Activated CD4-positive, alpha-beta memory T cell treated with anti-CD3 and anti-CD28 coated beads for 36 hours (primary cell): ENCODE measurements around the gene POU6F2. TPM values are rescaled to one million over a fixed set of nuclear protein-coding genes. Genes with fewer than 3 reads are reported as not detected.
"Not testable (repeated sequence)": the region's sequence is repeated elsewhere in the genome, so short reads cannot be mapped to it uniquely, and the experiment has no call there.

Experiments
- CTCF ChIA-PET: fragments of 350-600 bp; sonication (Branson Sonifier 250); formaldehyde crosslinking; loops from one replicate; lab custom pipeline; 2021; ENCODE audit warnings: antibody characterized with exemption, inconsistent platforms; lab: Charles Lee
- POLR2A ChIA-PET: fragments of 350-600 bp; sonication (Branson Sonifier 250); formaldehyde crosslinking; loops from one replicate; lab custom pipeline; 2021; ENCODE audit warnings: antibody characterized with exemption; lab: Charles Lee
- DNase-seq: peaks from one replicate; pipeline ENCODE4 v3.0.0-alpha.2; 2020
- H3K27ac Mint-ChIP-seq: one replicate; pipeline ENCODE4 v1.8.0; 2021; ENCODE audit warnings: mixed read lengths
- H3K27me3 Mint-ChIP-seq: one replicate; pipeline ENCODE4 v1.8.0; 2021; ENCODE audit warnings: mixed read lengths
- H3K36me3 Mint-ChIP-seq: one replicate; pipeline ENCODE4 v1.8.0; 2021; ENCODE audit warnings: mixed read lengths
- H3K4me1 Mint-ChIP-seq: one replicate; pipeline ENCODE4 v1.8.0; 2021; ENCODE audit warnings: low read depth, mixed read lengths
- H3K4me3 Mint-ChIP-seq: one replicate; pipeline ENCODE4 v1.8.0; 2021; ENCODE audit warnings: mild to moderate bottlenecking, mixed read lengths
- H3K9me3 Mint-ChIP-seq: one replicate; pipeline ENCODE4 v1.8.0; 2021; ENCODE audit warnings: mixed read lengths
- intact Hi-C: fragments of 100-400 bp; cut with micrococcal nuclease; formaldehyde crosslinking; loops from one replicate; pipeline ENCODE4 v1.15.1; 2023
- total RNA-seq, 2 experiments: library from RNA; stranded (reverse); gene quantifications; one replicate each; pipeline ENCODE4 v1.2.3, GENCODE V29; 2021

Gene POU6F2
- total RNA-seq, 2 experiments from 2014 or later: not detected

GRCh38 chr7:39312254-39312989 is 334.7 kb downstream of the POU6F2 start:
- H3K9me3 Mint-ChIP-seq: no peaks in the 10 kb centered on the region
- no peaks in the 10 kb centered on the region for H3K27me3 Mint-ChIP-seq
- intact Hi-C loops: no loop called here
- no peaks in the 10 kb centered on the region for H3K36me3 Mint-ChIP-seq
- POLR2A ChIA-PET: no interaction called here
- DNase-seq: no peak
- H3K4me3 Mint-ChIP-seq: no peak overlapping the region
- no peak overlapping the region for H3K27ac Mint-ChIP-seq
- CTCF ChIA-PET: no interaction called here
- H3K4me1 Mint-ChIP-seq: no peaks in the 10 kb centered on the region

- Mint-ChIP-seq H3K9me3 (no peaks in the 10 kb centered on the region), H3K27ac (no peak overlapping the region), H3K4me3 (no peak overlapping the region), H3K27me3 (no peaks in the 10 kb centered on the region), H3K4me1 (no peaks in the 10 kb centered on the region), H3K36me3 (no peaks in the 10 kb centered on the region)
- no peak for DNase-seq
- POLR2A ChIA-PET: no interaction called here
- intact Hi-C loops: no loop called here
- CTCF ChIA-PET: no interaction called here
Observed at GRCh38 chr7:39313376-39313775, 335.7 kb downstream of the POU6F2 start.

- Mint-ChIP-seq H3K36me3 (no peaks in the 10 kb centered on the region), H3K4me3 (no peak overlapping the region), H3K9me3 (no peaks in the 10 kb centered on the region), H3K27ac (no peak overlapping the region), H3K4me1 (no peaks in the 10 kb centered on the region), H3K27me3 (no peaks in the 10 kb centered on the region)
- ChIA-PET POLR2A (no interaction called here), CTCF (no interaction called here)
- DNase-seq: no peak
- intact Hi-C loops: no loop called here
Observed at GRCh38 chr7:39313974-39314373, 336.3 kb downstream of the POU6F2 start.

- ChIA-PET POLR2A (no interaction called here), CTCF (interaction anchor here (0.9 kb wide), 1 partner anchor 521 kb away, joined by 3 read pairs; no protein-coding TSS in a partner anchor)
- DNase-seq: no peak
- H3K36me3 Mint-ChIP-seq: no peaks in the 10 kb centered on the region
- no peaks in the 10 kb centered on the region for H3K9me3 Mint-ChIP-seq
- no peak overlapping the region for H3K27ac Mint-ChIP-seq
- H3K4me3 Mint-ChIP-seq: no peak overlapping the region
- no peaks in the 10 kb centered on the region for H3K4me1 Mint-ChIP-seq
- intact Hi-C loops: no loop called here
- H3K27me3 Mint-ChIP-seq: no peaks in the 10 kb centered on the region
Observed at GRCh38 chr7:39317107-39317506, 339.4 kb downstream of the POU6F2 start.

GRCh38 chr7:39317896-39318295 is 340.2 kb downstream of the POU6F2 start:
- Mint-ChIP-seq H3K4me3 (no peak overlapping the region), H3K36me3 (no peaks in the 10 kb centered on the region), H3K27ac (no peak overlapping the region), H3K9me3 (no peaks in the 10 kb centered on the region), H3K4me1 (no peaks in the 10 kb centered on the region), H3K27me3 (no peaks in the 10 kb centered on the region)
- ChIA-PET CTCF (no interaction called here), POLR2A (no interaction called here)
- no peak for DNase-seq
- intact Hi-C loops: no loop called here

- Mint-ChIP-seq H3K9me3 (no peaks in the 10 kb centered on the region), H3K4me1 (no peaks in the 10 kb centered on the region), H3K27me3 (peaks cover under 1% of the 10 kb centered on the region), H3K36me3 (no peaks in the 10 kb centered on the region), H3K4me3 (no peak overlapping the region), H3K27ac (no peak overlapping the region)
- CTCF ChIA-PET: no interaction called here
- POLR2A ChIA-PET: no interaction called here
- DNase-seq: no peak
- intact Hi-C loops: no loop called here
Observed at GRCh38 chr7:39321245-39321644, 343.5 kb downstream of the POU6F2 start.

- intact Hi-C loops: no loop called here
- Mint-ChIP-seq H3K36me3 (no peaks in the 10 kb centered on the region), H3K9me3 (no peaks in the 10 kb centered on the region), H3K27me3 (peaks cover 2% of the 10 kb centered on the region), H3K4me3 (no peak overlapping the region), H3K27ac (no peak overlapping the region), H3K4me1 (no peaks in the 10 kb centered on the region)
- DNase-seq: no peak
- POLR2A ChIA-PET: no interaction called here
- CTCF ChIA-PET: no interaction called here
Observed at GRCh38 chr7:39321909-39322498, 344.3 kb downstream of the POU6F2 start.

GRCh38 chr7:39324139-39324760 is 346.5 kb downstream of the POU6F2 start:
- DNase-seq: no peak
- Mint-ChIP-seq H3K4me1 (no peaks in the 10 kb centered on the region), H3K27ac (no peak overlapping the region), H3K9me3 (no peaks in the 10 kb centered on the region), H3K27me3 (peaks cover 2% of the 10 kb centered on the region), H3K36me3 (no peaks in the 10 kb centered on the region), H3K4me3 (no peak overlapping the region)
- intact Hi-C loops: no loop called here
- ChIA-PET POLR2A (no interaction called here), CTCF (interaction anchor here (1.3 kb wide), 1 partner anchor 391 kb away, joined by 3 read pairs; no protein-coding TSS in a partner anchor)

- POLR2A ChIA-PET, CTCF ChIA-PET, H3K27me3 Mint-ChIP-seq, H3K4me1 Mint-ChIP-seq, DNase-seq, H3K9me3 Mint-ChIP-seq, H3K36me3 Mint-ChIP-seq, intact Hi-C loops, H3K4me3 Mint-ChIP-seq, H3K27ac Mint-ChIP-seq: not testable (repeated sequence)
Observed at GRCh38 chr7:39331607-39332006, 353.9 kb downstream of the POU6F2 start.

GRCh38 chr7:39332142-39332541 is 354.4 kb downstream of the POU6F2 start:
- no peaks in the 10 kb centered on the region for H3K4me1 Mint-ChIP-seq
- POLR2A ChIA-PET: no interaction called here
- H3K27me3 Mint-ChIP-seq: no peaks in the 10 kb centered on the region
- H3K36me3 Mint-ChIP-seq: no peaks in the 10 kb centered on the region
- no peak overlapping the region for H3K27ac Mint-ChIP-seq
- DNase-seq: no peak
- intact Hi-C loops: no loop called here
- CTCF ChIA-PET: no interaction called here
- no peak overlapping the region for H3K4me3 Mint-ChIP-seq
- no peaks in the 10 kb centered on the region for H3K9me3 Mint-ChIP-seq

- Mint-ChIP-seq H3K9me3 (no peaks in the 10 kb centered on the region), H3K4me1 (no peaks in the 10 kb centered on the region), H3K36me3 (no peaks in the 10 kb centered on the region), H3K4me3 (no peak overlapping the region), H3K27me3 (no peaks in the 10 kb centered on the region), H3K27ac (no peak overlapping the region)
- POLR2A ChIA-PET: no interaction called here
- DNase-seq: no peak
- intact Hi-C loops: no loop called here
- CTCF ChIA-PET: no interaction called here
Observed at GRCh38 chr7:39333701-39334100, 356.0 kb downstream of the POU6F2 start.

GRCh38 chr7:39336442-39336841 is 358.7 kb downstream of the POU6F2 start:
- DNase-seq: no peak
- Mint-ChIP-seq H3K36me3 (no peaks in the 10 kb centered on the region), H3K4me1 (no peaks in the 10 kb centered on the region), H3K4me3 (no peak overlapping the region), H3K27ac (no peak overlapping the region), H3K9me3 (no peaks in the 10 kb centered on the region), H3K27me3 (no peaks in the 10 kb centered on the region)
- POLR2A ChIA-PET: no interaction called here
- intact Hi-C loops: no loop called here
- CTCF ChIA-PET: no interaction called here
